IPS DF 6.9 (cell line): ENCODE results near the gene LGI2.
"Not testable (repeated sequence)": the region's sequence is repeated elsewhere in the genome, so short reads cannot be mapped to it uniquely, and the experiment has no call there.

Experiments used
- DNase-seq: peaks from one replicate; pipeline ENCODE4 v3.0.0-alpha.2; 2013; ENCODE audit warnings: low read depth, low spot score
- H3K27ac ChIP-seq: one replicate; pipeline ENCODE4 v1.5.1; 2013; ENCODE audit warnings: low read length, control low read depth
- H3K27me3 ChIP-seq: 2 replicates; pipeline ENCODE4 v1.6.1; 2013; ENCODE audit warnings: mild to moderate bottlenecking, low read length; ENCODE audit not compliant: control insufficient read depth, insufficient read depth
- H3K36me3 ChIP-seq: 2 replicates; pipeline ENCODE4 v1.6.1; 2013; ENCODE audit warnings: low read length; ENCODE audit not compliant: control insufficient read depth, insufficient read depth
- H3K4me1 ChIP-seq: 2 replicates; pipeline ENCODE4 v1.6.1; 2013; ENCODE audit warnings: low read length; ENCODE audit not compliant: control insufficient read depth, insufficient read depth
- H3K4me3 ChIP-seq: 2 replicates; pipeline ENCODE4 v1.5.1; 2013; ENCODE audit warnings: mild to moderate bottlenecking, low read length
- H3K9me3 ChIP-seq: 2 replicates; pipeline ENCODE4 v1.6.1; 2013; ENCODE audit warnings: low read length, inconsistent platforms; ENCODE audit not compliant: control insufficient read depth, insufficient read depth
- WGBS: extraction: QIAGEN DNeasy Blood & Tissue Kit; methylation state at CpG from one replicate; pipeline ENCODE4 v1.1.7; 2013; ENCODE audit warnings: mixed read lengths, missing lambda C conversion rate; ENCODE audit not compliant: insufficient read length, insufficient coverage; 5-methylcytosine and 5-hydroxymethylcytosine counted together

LGI2 gene

DNA sequence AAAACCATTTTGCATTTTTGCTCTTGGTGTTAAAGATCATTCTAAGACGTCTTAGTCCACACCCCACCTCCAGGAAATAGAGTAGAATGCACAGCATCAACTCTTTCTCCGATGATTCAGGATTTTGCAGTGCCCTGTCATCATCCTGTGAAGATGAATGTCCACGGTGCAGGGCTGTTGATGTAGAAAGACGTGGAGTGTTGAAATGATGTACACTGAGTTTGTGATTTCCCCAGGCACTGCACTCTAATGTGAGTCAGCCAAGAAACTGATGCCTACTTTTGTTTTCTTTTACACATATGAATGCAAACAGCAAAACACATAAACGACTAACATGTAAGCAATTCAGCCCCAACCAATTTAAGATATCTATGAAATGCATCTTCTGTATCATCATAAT lies 10.5 kb downstream of the LGI2 start:
- no peak overlapping the region for H3K4me3 ChIP-seq
- H3K27ac ChIP-seq = no peak overlapping the region
- no peaks in the 10 kb centered on the region for H3K9me3 ChIP-seq
- no peaks in the 10 kb centered on the region for H3K4me1 ChIP-seq
- no peaks in the 10 kb centered on the region for H3K36me3 ChIP-seq
- WGBS = no CpG with 5 or more reads among the region's 5 CpGs
- DNase-seq = no peak
- no peaks in the 10 kb centered on the region for H3K27me3 ChIP-seq

DNA sequence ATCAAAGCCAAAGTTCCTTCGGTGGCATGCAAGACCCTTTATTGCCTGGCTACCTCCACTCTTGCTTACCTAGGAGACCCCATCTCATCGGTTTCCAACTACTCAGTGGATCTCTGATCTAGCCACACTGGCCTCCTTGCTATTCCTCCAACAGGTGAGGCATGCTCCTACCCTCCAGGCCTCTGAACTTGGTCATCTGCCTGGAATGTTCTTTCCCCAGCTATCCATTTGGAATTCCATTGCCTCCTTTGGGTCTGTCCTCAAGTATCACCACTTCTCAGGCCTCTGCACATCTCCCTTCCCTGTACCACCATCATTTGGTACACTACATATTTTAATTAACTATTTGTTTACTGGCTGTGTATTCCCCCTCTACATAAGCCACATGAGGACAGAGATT lies 11.2 kb downstream of the LGI2 start:
- no peaks in the 10 kb centered on the region for H3K36me3 ChIP-seq
- no peak for DNase-seq
- H3K27ac ChIP-seq = no peak overlapping the region
- H3K9me3 ChIP-seq = no peaks in the 10 kb centered on the region
- H3K4me1 ChIP-seq = no peaks in the 10 kb centered on the region
- no peaks in the 10 kb centered on the region for H3K27me3 ChIP-seq
- no peak overlapping the region for H3K4me3 ChIP-seq
- WGBS = no CpG with 5 or more reads among the region's 2 CpGs

- Histone ChIP-seq H3K4me1 (no peaks in the 10 kb centered on the region), H3K9me3 (no peaks in the 10 kb centered on the region), H3K4me3 (no peak overlapping the region), H3K27ac (no peak overlapping the region), H3K27me3 (no peaks in the 10 kb centered on the region), H3K36me3 (no peaks in the 10 kb centered on the region)
- WGBS = no CpG with 5 or more reads among the region's 3 CpGs
- no peak for DNase-seq
These were observed 15.7 kb downstream of the LGI2 start for GRCh38 chr4:25015012-25015411.

- H3K27ac ChIP-seq, H3K4me1 ChIP-seq, H3K36me3 ChIP-seq, H3K27me3 ChIP-seq, H3K4me3 ChIP-seq, DNase-seq, H3K9me3 ChIP-seq: not testable (repeated sequence)
- no CpG with 5 or more reads among the region's 1 CpG for WGBS
These were observed 16.1 kb downstream of the LGI2 start for GRCh38 chr4:25014662-25014983.

- Histone ChIP-seq H3K4me1 (no peaks in the 10 kb centered on the region), H3K4me3 (no peak overlapping the region), H3K9me3 (no peaks in the 10 kb centered on the region), H3K27ac (no peak overlapping the region), H3K27me3 (no peaks in the 10 kb centered on the region), H3K36me3 (0 out of 2 replicates have a peak, but pooled peaks cover 2% of the 10 kb centered on the region)
- WGBS = no CpG with 5 or more reads among the region's 9 CpGs
- no peak for DNase-seq
These were observed 16.7 kb downstream of the LGI2 start for GRCh38 chr4:25013756-25014661.

- H3K4me1 ChIP-seq = no peaks in the 10 kb centered on the region; the same call in 1 of the 2 replicates
- no peak overlapping the region for H3K27ac ChIP-seq
- no peaks in the 10 kb centered on the region for H3K27me3 ChIP-seq
- WGBS = no CpG with 5 or more reads among the region's 8 CpGs
- H3K36me3 ChIP-seq = 0 out of 2 replicates have a peak, but pooled peaks cover 2% of the 10 kb centered on the region
- no peak for DNase-seq
- no peak overlapping the region for H3K4me3 ChIP-seq
- no peaks in the 10 kb centered on the region for H3K9me3 ChIP-seq
These were observed 18.1 kb downstream of the LGI2 start for GRCh38 chr4:25012655-25013054.

GRCh38 chr4:25011135-25011866 lies 19.4 kb downstream of the LGI2 start:
- H3K4me1 ChIP-seq = no peaks in the 10 kb centered on the region; the same call in 1 of the 2 replicates
- H3K27ac ChIP-seq = no peak overlapping the region
- H3K9me3 ChIP-seq = no peaks in the 10 kb centered on the region
- no peak for DNase-seq
- no peaks in the 10 kb centered on the region for H3K27me3 ChIP-seq
- 0 out of 2 replicates have a peak, but pooled peaks cover 2% of the 10 kb centered on the region for H3K36me3 ChIP-seq
- WGBS = no CpG with 5 or more reads among the region's 14 CpGs
- no peak overlapping the region for H3K4me3 ChIP-seq

DNA sequence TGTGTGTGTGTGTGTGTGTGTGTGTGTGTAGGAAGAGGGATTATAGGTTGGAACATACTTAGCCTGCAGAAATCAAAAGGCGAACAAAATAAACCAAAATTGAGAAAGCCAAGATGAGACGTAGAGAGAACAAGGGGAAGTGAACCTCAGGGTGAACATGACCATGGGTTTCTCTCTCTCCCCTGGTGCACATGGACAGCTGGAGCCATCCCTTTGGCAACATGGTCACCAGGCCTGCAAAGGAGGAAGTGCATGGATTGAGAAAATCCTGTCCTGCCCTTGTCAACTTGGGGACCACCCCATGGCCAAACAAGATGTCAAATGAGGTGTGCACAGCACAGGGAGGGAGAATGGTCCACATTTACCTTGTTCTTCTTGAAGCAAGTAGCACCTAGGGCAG lies 23.1 kb downstream of the LGI2 start:
- no CpG with 5 or more reads among the region's 2 CpGs for WGBS
- Histone ChIP-seq H3K27ac (no peak overlapping the region), H3K4me3 (no peak overlapping the region), H3K9me3 (no peaks in the 10 kb centered on the region), H3K36me3 (0 out of 2 replicates have a peak, but pooled peaks cover 2% of the 10 kb centered on the region), H3K27me3 (no peaks in the 10 kb centered on the region), H3K4me1 (no peaks in the 10 kb centered on the region; the same call in 1 of the 2 replicates)
- no peak for DNase-seq

DNA sequence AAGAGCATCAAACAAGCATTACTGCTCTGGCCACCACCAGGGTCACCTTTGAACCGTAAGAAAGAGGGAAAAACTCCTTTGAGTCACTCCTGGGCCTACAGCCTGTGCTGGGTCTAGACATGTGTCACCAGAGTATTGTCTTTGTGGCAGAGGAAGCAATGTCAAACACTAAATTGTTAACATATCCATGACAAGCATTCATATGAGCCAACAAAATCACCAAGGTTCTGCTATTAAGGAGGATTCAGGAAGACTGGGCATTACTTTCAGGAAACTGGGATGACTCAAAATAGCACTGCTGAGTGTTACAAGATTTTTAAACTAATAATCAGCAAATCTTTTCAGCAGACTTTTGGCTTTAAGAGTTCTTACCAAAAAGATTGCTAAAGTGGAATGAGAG lies 28.1 kb downstream of the LGI2 start:
- no peak for DNase-seq
- WGBS = no CpG with 5 or more reads among the region's 1 CpG
- no peak overlapping the region for H3K27ac ChIP-seq
- H3K27me3 ChIP-seq = no peaks in the 10 kb centered on the region
- H3K36me3 ChIP-seq = no peaks in the 10 kb centered on the region
- H3K4me3 ChIP-seq = no peak overlapping the region
- 0 out of 2 replicates have a peak, but pooled peaks cover 3% of the 10 kb centered on the region for H3K4me1 ChIP-seq
- no peaks in the 10 kb centered on the region for H3K9me3 ChIP-seq

DNA sequence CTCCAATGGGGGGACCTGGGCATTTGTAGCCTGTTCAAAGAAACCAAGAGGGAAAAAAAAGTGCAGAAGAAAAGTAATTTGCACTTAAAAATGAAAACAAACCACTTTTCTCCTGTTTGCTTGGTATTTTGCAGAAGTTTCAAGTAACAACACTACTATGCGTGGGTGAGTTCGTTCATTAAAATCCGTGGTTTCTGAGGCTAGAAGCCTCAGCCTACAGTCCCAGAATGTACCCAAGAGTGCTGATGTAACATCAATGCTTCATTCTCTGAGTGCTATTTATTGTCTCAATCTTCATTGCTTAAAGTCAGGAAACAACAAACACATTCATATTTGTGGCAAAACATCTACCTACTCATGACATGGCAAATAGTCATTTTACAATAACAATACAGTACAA lies 29.2 kb downstream of the LGI2 start:
- Histone ChIP-seq H3K27ac (no peak overlapping the region), H3K27me3 (no peaks in the 10 kb centered on the region), H3K36me3 (no peaks in the 10 kb centered on the region), H3K4me3 (no peak overlapping the region), H3K4me1 (0 out of 2 replicates have a peak, but pooled peaks cover 3% of the 10 kb centered on the region), H3K9me3 (no peaks in the 10 kb centered on the region)
- DNase-seq = no peak
- no CpG with 5 or more reads among the region's 3 CpGs for WGBS
